Measurements from ENCODE around the gene TRIM73. TPM values are rescaled to one million over a fixed set of nuclear protein-coding genes. Genes with fewer than 3 reads are reported as not detected.
"Not testable (repeated sequence)": the region's sequence is repeated elsewhere in the genome, so short reads cannot be mapped to it uniquely, and the experiment has no call there.

Gene TRIM73
- 1 to 10 TPM; 2.2 to 2.5 TPM for total RNA-seq

GRCh38 chr7:75395329-75395728 lies at the start of gene TRIM73:
TRIM73 (plus strand) TSS chr7:75395629; CDS start chr7:75398934, 3,305 bp downstream.
- H3K27me3 ChIP-seq (replicated peaks; ENCODE audit: insufficient read depth); ATAC-seq (ENCODE audit: insufficient number of reproducible peaks, low FRiP score, low read depth); H3K9me3 ChIP-seq; DNase-seq (ENCODE audit: low spot score); H3K36me3 ChIP-seq; H3K4me1 ChIP-seq (ENCODE audit: control insufficient read depth in 1 of 2, low read depth in 2 of 2); H3K4me3 ChIP-seq; H3K27ac ChIP-seq: not testable (repeated sequence)

GRCh38 chr7:75358671-75359541 lies 36.5 kb upstream of the TRIM73 start:
- not testable (repeated sequence) for H3K27me3 ChIP-seq (replicated peaks; ENCODE audit: insufficient read depth); H3K36me3 ChIP-seq; H3K9me3 ChIP-seq; DNase-seq (ENCODE audit: low spot score); H3K4me1 ChIP-seq (ENCODE audit: control insufficient read depth in 1 of 2, low read depth in 2 of 2)
- peak; percentile 43 for ATAC-seq (ENCODE audit: insufficient number of reproducible peaks, low FRiP score, low read depth)
- H3K27ac ChIP-seq = peak overlapping the region in 1 of 2 donors; percentile 52
- peak overlapping the region; percentile 65 for H3K4me3 ChIP-seq

- not testable (repeated sequence) for DNase-seq (ENCODE audit: low spot score); H3K36me3 ChIP-seq; H3K4me1 ChIP-seq (ENCODE audit: control insufficient read depth in 1 of 2, low read depth in 2 of 2); H3K27me3 ChIP-seq (replicated peaks; ENCODE audit: insufficient read depth); H3K9me3 ChIP-seq; ATAC-seq (ENCODE audit: insufficient number of reproducible peaks, low FRiP score, low read depth)
- peak overlapping the region in 1 of 2 donors; percentile 52 for H3K27ac ChIP-seq
- H3K4me3 ChIP-seq = peak overlapping the region; percentile 65
These were observed 35.9 kb upstream of the TRIM73 start for GRCh38 chr7:75359542-75359848.

GRCh38 chr7:75364079-75364478 lies 31.4 kb upstream of the TRIM73 start:
- H3K4me1 ChIP-seq (ENCODE audit: control insufficient read depth in 1 of 2, low read depth in 2 of 2); ATAC-seq (ENCODE audit: insufficient number of reproducible peaks, low FRiP score, low read depth); H3K27me3 ChIP-seq (replicated peaks; ENCODE audit: insufficient read depth); H3K27ac ChIP-seq; H3K36me3 ChIP-seq; H3K4me3 ChIP-seq; DNase-seq (ENCODE audit: low spot score); H3K9me3 ChIP-seq: not testable (repeated sequence)

- not testable (repeated sequence) for H3K27ac ChIP-seq; DNase-seq (ENCODE audit: low spot score); H3K36me3 ChIP-seq; H3K4me3 ChIP-seq; ATAC-seq (ENCODE audit: insufficient number of reproducible peaks, low FRiP score, low read depth); H3K4me1 ChIP-seq (ENCODE audit: control insufficient read depth in 1 of 2, low read depth in 2 of 2); H3K27me3 ChIP-seq (replicated peaks; ENCODE audit: insufficient read depth); H3K9me3 ChIP-seq
These were observed 28.8 kb upstream of the TRIM73 start for GRCh38 chr7:75366643-75367042.

- not testable (repeated sequence) for ATAC-seq (ENCODE audit: insufficient number of reproducible peaks, low FRiP score, low read depth); H3K36me3 ChIP-seq; H3K27me3 ChIP-seq (replicated peaks; ENCODE audit: insufficient read depth); DNase-seq (ENCODE audit: low spot score); H3K27ac ChIP-seq; H3K9me3 ChIP-seq; H3K4me1 ChIP-seq (ENCODE audit: control insufficient read depth in 1 of 2, low read depth in 2 of 2); H3K4me3 ChIP-seq
These were observed 28.1 kb upstream of the TRIM73 start for GRCh38 chr7:75367313-75367712.

GRCh38 chr7:75374144-75374518 lies 21.3 kb upstream of the TRIM73 start:
- not testable (repeated sequence) for H3K27me3 ChIP-seq (replicated peaks; ENCODE audit: insufficient read depth); H3K36me3 ChIP-seq; H3K4me1 ChIP-seq (ENCODE audit: control insufficient read depth in 1 of 2, low read depth in 2 of 2); ATAC-seq (ENCODE audit: insufficient number of reproducible peaks, low FRiP score, low read depth); H3K27ac ChIP-seq; DNase-seq (ENCODE audit: low spot score); H3K9me3 ChIP-seq; H3K4me3 ChIP-seq

GRCh38 chr7:75374519-75375317 lies 20.7 kb upstream of the TRIM73 start:
- H3K4me3 ChIP-seq; H3K9me3 ChIP-seq; H3K4me1 ChIP-seq (ENCODE audit: control insufficient read depth in 1 of 2, low read depth in 2 of 2); DNase-seq (ENCODE audit: low spot score); ATAC-seq (ENCODE audit: insufficient number of reproducible peaks, low FRiP score, low read depth); H3K27me3 ChIP-seq (replicated peaks; ENCODE audit: insufficient read depth); H3K27ac ChIP-seq; H3K36me3 ChIP-seq: not testable (repeated sequence)

- H3K4me3 ChIP-seq; H3K36me3 ChIP-seq; H3K27me3 ChIP-seq (replicated peaks; ENCODE audit: insufficient read depth); H3K27ac ChIP-seq; H3K4me1 ChIP-seq (ENCODE audit: control insufficient read depth in 1 of 2, low read depth in 2 of 2); DNase-seq (ENCODE audit: low spot score); H3K9me3 ChIP-seq; ATAC-seq (ENCODE audit: insufficient number of reproducible peaks, low FRiP score, low read depth): not testable (repeated sequence)
These were observed 2.2 kb upstream of the TRIM73 start for GRCh38 chr7:75393194-75393593.

- H3K9me3 ChIP-seq; H3K27me3 ChIP-seq (replicated peaks; ENCODE audit: insufficient read depth); H3K4me1 ChIP-seq (ENCODE audit: control insufficient read depth in 1 of 2, low read depth in 2 of 2); H3K4me3 ChIP-seq; H3K36me3 ChIP-seq; ATAC-seq (ENCODE audit: insufficient number of reproducible peaks, low FRiP score, low read depth); DNase-seq (ENCODE audit: low spot score); H3K27ac ChIP-seq: not testable (repeated sequence)
These were observed 2.4 kb downstream of the TRIM73 start for GRCh38 chr7:75397865-75398264.

GRCh38 chr7:75398771-75399700 lies 3.6 kb downstream of the TRIM73 start:
- DNase-seq (ENCODE audit: low spot score); ATAC-seq (ENCODE audit: insufficient number of reproducible peaks, low FRiP score, low read depth); H3K27me3 ChIP-seq (replicated peaks; ENCODE audit: insufficient read depth); H3K36me3 ChIP-seq; H3K4me3 ChIP-seq; H3K4me1 ChIP-seq (ENCODE audit: control insufficient read depth in 1 of 2, low read depth in 2 of 2); H3K9me3 ChIP-seq; H3K27ac ChIP-seq: not testable (repeated sequence)

GRCh38 chr7:75400575-75400974 lies 5.1 kb downstream of the TRIM73 start:
- not testable (repeated sequence) for ATAC-seq (ENCODE audit: insufficient number of reproducible peaks, low FRiP score, low read depth); DNase-seq (ENCODE audit: low spot score); H3K27me3 ChIP-seq (replicated peaks; ENCODE audit: insufficient read depth); H3K4me1 ChIP-seq (ENCODE audit: control insufficient read depth in 1 of 2, low read depth in 2 of 2); H3K27ac ChIP-seq; H3K4me3 ChIP-seq; H3K36me3 ChIP-seq; H3K9me3 ChIP-seq

Data from thoracic aorta (tissue), 2 donors.